MM.1S (cell line): ENCODE results near the gene FDPS.

Experiments used
- CTCF ChIP-seq: fragments of 300-600 bp; sonication (generic); IDR thresholded peaks from 2 replicates; pipeline ENCODE4 v1.5.1; 2016; ENCODE audit warnings: antibody characterized with exemption, low read length, mixed read lengths
- EZH2 ChIP-seq: fragments of 300-600 bp; sonication (generic); optimal IDR thresholded peaks from 2 replicates; pipeline ENCODE3; 2017; ENCODE audit warnings: low read depth, mild to moderate bottlenecking, antibody characterized with exemption, low read length, mixed read lengths

GRCh38 chr1:155360051-155360450 is 51.4 kb downstream of the FDPS start:
- TF ChIP-seq CTCF (no peak), EZH2 (no peak)
